Parathyroid adenoma (tissue), 2 donors: Measurements from ENCODE around the gene CPEB1.

Experiments used
- H2AFZ ChIP-seq: fragments of 300-600 bp; sonication (generic); one replicate; pipeline ENCODE4 v1.7.0; 2017; ENCODE audit warnings: antibody characterized with exemption, mild to moderate bottlenecking
- H3K27ac ChIP-seq: fragments of 300-600 bp; sonication (generic); one replicate; pipeline ENCODE4 v1.7.0; 2017
- H3K27me3 ChIP-seq: fragments of 300-600 bp; sonication (generic); one replicate; pipeline ENCODE4 v1.7.0; 2017; ENCODE audit warnings: low read length; ENCODE audit not compliant: control insufficient read depth, insufficient read depth
- H3K36me3 ChIP-seq: fragments of 300-600 bp; sonication (generic); one replicate; pipeline ENCODE4 v1.7.0; 2017; ENCODE audit warnings: low read length; ENCODE audit not compliant: control insufficient read depth, insufficient read depth
- H3K4me1 ChIP-seq: fragments of 300-600 bp; sonication (generic); one replicate; pipeline ENCODE4 v1.7.0; 2017; ENCODE audit warnings: control low read depth
- H3K4me2 ChIP-seq: fragments of 300-600 bp; sonication (generic); one replicate; pipeline ENCODE4 v1.7.0; 2017; ENCODE audit warnings: low read length
- H3K4me3 ChIP-seq: fragments of 300-600 bp; sonication (generic); one replicate; pipeline ENCODE4 v1.7.0; 2017; ENCODE audit warnings: low read depth, low read length
- H3K79me2 ChIP-seq: fragments of 300-600 bp; sonication (generic); one replicate; pipeline ENCODE4 v1.7.0; 2017; ENCODE audit warnings: control low read depth
- H3K9ac ChIP-seq: fragments of 300-600 bp; sonication (generic); one replicate; pipeline ENCODE4 v1.7.0; 2017; ENCODE audit warnings: mild to moderate bottlenecking
- H3K9me3 ChIP-seq: fragments of 300-600 bp; sonication (generic); one replicate; pipeline ENCODE4 v1.7.0; 2017; ENCODE audit warnings: low read length; ENCODE audit not compliant: control insufficient read depth
- CTCF ChIP-seq: fragments of 300-600 bp; sonication (generic); IDR thresholded peaks from one replicate; pipeline ENCODE4 v1.7.0; 2017; ENCODE audit warnings: antibody characterized with exemption, mild to moderate bottlenecking
- donor health status: primary hyperparathyroidism.

The CPEB1 gene

DNA sequence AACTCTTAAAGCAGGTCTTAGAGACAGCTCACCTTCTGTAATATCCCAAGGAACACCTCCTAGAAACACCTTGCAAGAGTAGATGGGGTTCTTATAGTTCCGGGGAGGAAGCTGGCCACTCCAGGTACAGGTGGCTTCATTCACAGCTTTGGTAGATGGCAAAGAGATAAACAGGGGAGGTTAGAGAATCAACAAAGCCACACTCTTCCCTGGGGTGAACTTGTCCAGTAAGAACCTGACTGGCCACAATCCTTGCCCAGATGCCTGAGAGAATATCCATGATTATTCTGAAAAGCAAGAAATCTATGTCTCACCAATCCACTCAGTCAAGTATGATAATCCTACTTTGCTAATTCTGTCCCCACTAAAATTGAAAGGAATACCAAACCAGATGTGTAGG lies 93.3 kb downstream of the CPEB1 start:
- Histone ChIP-seq H3K4me3 (no peak overlapping the region), H3K9ac (no peak overlapping the region), H3K36me3 (no peaks in the 10 kb centered on the region), H3K9me3 (no peaks in the 10 kb centered on the region), H3K27me3 (no peaks in the 10 kb centered on the region), H3K4me2 (no peak overlapping the region), H3K79me2 (no peaks in the 10 kb centered on the region), H3K4me1 (no peaks in the 10 kb centered on the region), H2AFZ (no peak overlapping the region), H3K27ac (no peak overlapping the region)
- no peak for TF ChIP-seq CTCF

DNA sequence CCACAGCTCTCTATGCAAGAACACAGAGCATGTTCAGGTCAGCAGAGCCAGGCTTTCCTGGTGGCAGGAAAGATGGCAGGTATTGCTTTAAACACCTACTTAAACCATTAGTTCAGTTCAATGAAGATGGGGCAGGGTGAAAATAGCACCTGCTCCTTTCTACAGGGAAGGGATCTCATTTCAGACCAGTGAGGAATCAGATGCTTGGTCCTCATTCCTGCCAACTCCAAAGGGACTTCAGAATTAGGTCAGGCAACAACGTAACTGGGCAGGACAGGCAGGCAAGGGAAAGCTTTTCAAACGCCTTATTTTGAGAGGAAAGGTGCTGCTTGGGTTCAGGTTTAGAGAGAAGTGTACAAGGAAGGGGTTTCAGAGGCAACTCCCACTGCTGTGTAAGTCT lies 94.3 kb downstream of the CPEB1 start:
- H3K9ac ChIP-seq, result no peak overlapping the region

GRCh38 chr15:82551646-82552247 lies 95.4 kb downstream of the CPEB1 start:
- Histone ChIP-seq H3K79me2 (no peaks in the 10 kb centered on the region), H3K4me2 (no peak overlapping the region), H3K36me3 (no peaks in the 10 kb centered on the region), H3K9me3 (no peaks in the 10 kb centered on the region), H3K27me3 (no peaks in the 10 kb centered on the region), H3K4me1 (no peaks in the 10 kb centered on the region), H3K9ac (no peak overlapping the region), H3K27ac (no peak overlapping the region), H2AFZ (no peak overlapping the region), H3K4me3 (no peak overlapping the region)
- TF ChIP-seq CTCF, result no peak

More for the DNA sequence above, 94.3 kb downstream of the CPEB1 start:
- H3K4me3 ChIP-seq, result no peak overlapping the region
- no peak overlapping the region for H3K27ac ChIP-seq
- H3K27me3 ChIP-seq, result no peaks in the 10 kb centered on the region
- no peaks in the 10 kb centered on the region for H3K79me2 ChIP-seq
- H3K36me3 ChIP-seq, result no peaks in the 10 kb centered on the region
- H3K9me3 ChIP-seq, result no peaks in the 10 kb centered on the region
- no peaks in the 10 kb centered on the region for H3K4me1 ChIP-seq
- H3K4me2 ChIP-seq, result no peak overlapping the region
- TF ChIP-seq CTCF, result no peak
- H2AFZ ChIP-seq, result no peak overlapping the region

DNA sequence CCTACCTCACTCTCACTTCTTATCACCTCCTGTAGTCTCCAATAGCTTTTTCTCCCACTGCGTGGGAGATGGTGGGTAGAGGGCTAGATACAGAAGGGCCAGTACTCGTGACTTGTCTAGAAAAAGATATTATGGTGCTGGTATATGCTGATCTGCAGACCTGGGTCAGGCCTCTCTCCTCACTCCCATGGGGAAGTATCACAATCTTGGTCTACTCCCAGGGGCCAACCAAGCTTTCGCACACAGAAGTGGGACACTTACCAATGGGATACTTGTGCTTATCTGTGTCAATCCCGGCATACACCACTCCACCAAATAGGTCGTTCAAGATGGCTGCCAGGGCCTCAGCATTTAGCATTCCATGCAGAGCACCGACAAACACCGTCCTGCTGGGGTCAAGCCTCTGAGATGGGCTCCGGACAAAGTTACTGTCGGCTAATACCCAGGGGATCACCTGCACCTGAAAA lies 97.9 kb downstream of the CPEB1 start:
- no peaks in the 10 kb centered on the region for H3K9me3 ChIP-seq
- H3K9ac ChIP-seq, result no peak overlapping the region
- no peak for TF ChIP-seq CTCF
- H3K4me3 ChIP-seq, result no peak overlapping the region
- no peaks in the 10 kb centered on the region for H3K27me3 ChIP-seq
- no peak overlapping the region for H3K27ac ChIP-seq
- no peak overlapping the region for H2AFZ ChIP-seq
- H3K36me3 ChIP-seq, result no peaks in the 10 kb centered on the region
- no peaks in the 10 kb centered on the region for H3K4me1 ChIP-seq
- no peaks in the 10 kb centered on the region for H3K79me2 ChIP-seq
- H3K4me2 ChIP-seq, result no peak overlapping the region

DNA sequence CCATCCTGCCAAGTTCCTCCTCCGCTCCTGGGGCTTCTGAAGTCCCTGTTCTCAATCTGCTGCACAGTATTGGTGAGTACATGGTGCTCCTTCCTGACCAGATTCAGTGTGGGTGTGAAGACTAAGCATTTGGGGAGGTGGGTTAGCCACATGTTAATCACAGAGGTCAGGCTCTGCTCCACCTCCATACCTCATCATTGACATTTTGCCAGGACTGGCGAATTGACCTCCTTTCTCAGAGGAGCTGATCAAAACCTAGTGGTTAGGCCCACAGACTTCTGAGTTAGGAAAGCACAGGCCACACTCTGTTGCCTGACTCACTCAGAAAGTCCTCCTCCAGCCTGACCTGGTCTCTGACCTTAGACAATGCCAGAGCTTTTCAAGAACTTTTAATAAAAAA lies 98.5 kb downstream of the CPEB1 start:
- TF ChIP-seq CTCF, result no peak
- no peaks in the 10 kb centered on the region for H3K27me3 ChIP-seq
- no peaks in the 10 kb centered on the region for H3K9me3 ChIP-seq
- H3K9ac ChIP-seq, result no peak overlapping the region
- no peak overlapping the region for H2AFZ ChIP-seq
- no peaks in the 10 kb centered on the region for H3K4me1 ChIP-seq
- H3K79me2 ChIP-seq, result no peaks in the 10 kb centered on the region
- H3K27ac ChIP-seq, result no peak overlapping the region
- H3K4me2 ChIP-seq, result no peak overlapping the region
- no peaks in the 10 kb centered on the region for H3K36me3 ChIP-seq
- no peak overlapping the region for H3K4me3 ChIP-seq
